Fibroblast of skin of left quadriceps (primary cell): Measurements from ENCODE around the gene PRKCQ.
"Not testable (repeated sequence)": the region's sequence is repeated elsewhere in the genome, so short reads cannot be mapped to it uniquely, and the experiment has no call there.

Experiments used
- DNase-seq, 2 experiments: peaks; one replicate each; pipeline ENCODE4 v3.0.0-alpha.2; 2013; ENCODE audit warnings: low read depth in 2 of 2

PRKCQ gene

GRCh38 chr10:6491841-6492609 is 88.1 kb downstream of the PRKCQ start:
- no peak for DNase-seq

DNA sequence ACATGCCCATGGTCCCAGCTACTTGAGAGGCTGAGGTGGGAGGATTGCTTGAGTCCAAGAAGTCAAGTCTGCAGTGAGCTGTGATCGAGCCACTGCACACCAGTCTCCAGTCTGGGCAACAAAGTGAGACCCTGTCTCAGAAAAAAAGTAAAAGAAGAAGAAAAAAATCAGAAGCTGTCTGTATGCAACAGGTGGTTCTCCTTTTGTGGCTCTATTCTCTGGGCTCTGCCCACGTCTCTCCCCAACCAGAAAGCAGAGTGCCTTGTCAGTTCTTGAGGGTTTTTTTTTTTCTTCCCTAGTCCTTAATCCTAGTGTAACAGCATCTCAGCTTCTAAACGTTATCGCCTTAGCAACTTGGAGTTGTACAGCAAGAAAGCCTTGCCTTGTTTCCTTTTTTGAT is 89.5 kb downstream of the PRKCQ start:
- DNase-seq = no peak

- no peak for DNase-seq
These were observed 92.2 kb downstream of the PRKCQ start for GRCh38 chr10:6487920-6488319.

DNA sequence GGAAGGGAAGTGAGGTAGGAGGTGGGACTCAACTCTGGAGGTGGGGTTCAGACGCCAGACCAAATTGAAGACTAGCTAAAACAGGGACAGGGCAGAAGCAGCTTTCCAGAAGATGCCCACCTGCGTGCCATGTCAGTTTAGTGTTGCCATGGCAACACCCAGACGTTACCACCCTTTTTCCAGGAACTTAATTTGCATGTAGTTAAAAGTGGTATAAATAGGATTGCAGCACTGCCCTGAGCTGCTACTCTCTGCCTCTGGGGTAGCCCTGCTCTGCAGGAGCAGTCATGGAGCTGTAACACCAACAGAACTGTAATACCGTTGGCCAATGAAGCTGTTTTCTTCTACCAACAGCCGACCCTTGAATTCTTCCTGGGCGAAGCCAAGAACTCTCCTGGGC is 93.8 kb downstream of the PRKCQ start:
- no peak for DNase-seq

DNA sequence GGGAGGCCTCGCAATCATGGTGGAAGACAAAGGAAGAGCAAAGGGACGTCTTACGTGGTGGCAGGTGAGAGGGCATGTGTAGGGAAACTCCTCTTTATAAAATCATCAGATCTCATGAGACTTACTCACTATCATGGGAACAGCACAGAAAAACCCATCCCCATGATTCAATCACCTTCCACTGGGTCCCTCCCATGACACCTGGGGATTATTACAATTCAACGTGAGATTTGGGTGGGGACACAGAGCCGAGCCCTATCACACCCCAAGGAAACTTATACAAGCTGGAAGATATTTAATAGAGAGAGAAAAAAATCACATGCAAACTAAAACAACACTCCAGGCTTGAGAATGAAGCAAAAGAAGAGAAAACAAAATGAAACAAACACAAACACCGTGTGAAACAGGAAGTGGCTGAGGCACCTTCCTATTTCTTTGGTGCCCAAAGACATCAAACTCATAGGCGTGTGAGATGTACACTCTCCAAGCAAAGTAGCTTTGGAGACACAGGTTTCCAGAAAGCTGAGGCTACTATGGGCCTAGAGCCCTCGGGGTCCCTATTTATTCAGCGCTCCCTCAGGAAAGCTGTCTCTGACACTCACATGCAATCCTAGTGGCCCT is 97.2 kb downstream of the PRKCQ start:
- no peak for DNase-seq

- no peak for DNase-seq
These were observed 101.4 kb downstream of the PRKCQ start for GRCh38 chr10:6478722-6479121.

GRCh38 chr10:6476989-6477388 is 103.1 kb downstream of the PRKCQ start:
- no peak for DNase-seq

DNA sequence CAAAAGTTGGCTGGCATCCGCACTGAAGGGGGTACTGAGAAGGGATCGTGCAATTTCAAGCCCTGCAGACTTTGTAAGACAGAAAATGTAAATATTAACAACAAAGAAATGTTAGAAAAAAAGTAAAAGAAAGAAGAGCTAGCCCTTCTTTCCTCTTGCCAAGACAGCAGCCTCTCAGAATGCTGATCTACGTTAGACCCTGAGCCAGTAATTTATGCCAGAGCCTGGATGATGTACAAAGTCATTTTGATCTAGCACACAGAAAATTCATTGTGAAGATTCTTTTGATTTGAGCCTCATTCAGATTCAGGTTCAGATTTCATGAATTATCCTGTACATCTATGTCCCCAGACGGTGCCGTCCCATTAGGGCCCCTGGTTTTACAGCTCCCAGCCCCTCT is 105.2 kb downstream of the PRKCQ start:
- DNase-seq = no peak

DNA sequence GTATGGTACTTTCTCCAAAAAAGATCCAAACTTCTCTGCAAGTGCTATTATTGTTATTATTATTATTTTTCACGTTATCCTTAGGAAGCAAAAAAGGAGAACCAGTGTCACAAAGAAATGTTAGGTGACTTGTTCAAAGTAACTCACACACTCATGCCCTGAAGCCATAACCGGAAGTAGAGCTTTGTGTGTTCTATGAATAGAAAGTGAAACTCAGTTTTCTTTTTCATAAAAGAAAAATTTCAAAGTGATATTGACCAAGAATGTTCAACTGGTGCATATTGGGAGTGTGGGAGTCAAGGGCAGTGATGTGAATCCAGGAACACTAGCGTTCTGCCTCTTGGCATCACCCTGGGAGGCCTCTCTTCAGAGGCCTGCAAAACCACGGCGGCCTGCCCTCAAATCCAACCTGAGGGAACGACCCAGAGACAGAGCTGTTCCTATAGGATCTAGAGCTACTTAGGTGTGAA is 106.1 kb downstream of the PRKCQ start:
- no peak for DNase-seq

- DNase-seq = no peak
These were observed 106.6 kb downstream of the PRKCQ start for GRCh38 chr10:6473430-6473829.

DNA sequence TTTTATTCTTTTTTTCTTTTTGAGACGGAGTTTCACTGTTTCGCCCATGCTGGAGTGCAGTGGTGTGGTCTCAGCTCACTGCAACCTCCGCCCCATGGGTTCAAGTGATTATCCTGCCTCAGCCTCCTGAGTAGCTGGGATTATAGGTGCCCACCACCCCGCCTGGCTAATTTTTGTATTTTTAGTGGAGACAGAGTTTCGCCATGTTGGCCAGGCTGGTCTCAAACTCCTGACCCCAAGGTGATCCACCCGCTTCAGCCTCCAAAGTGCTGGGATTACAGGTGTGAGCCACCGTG is 107.4 kb downstream of the PRKCQ start:
- DNase-seq = not testable (repeated sequence)

GRCh38 chr10:6470894-6471618 is 109.0 kb downstream of the PRKCQ start:
- DNase-seq = no peak

GRCh38 chr10:6469661-6470060 is 110.4 kb downstream of the PRKCQ start:
- no peak for DNase-seq

DNA sequence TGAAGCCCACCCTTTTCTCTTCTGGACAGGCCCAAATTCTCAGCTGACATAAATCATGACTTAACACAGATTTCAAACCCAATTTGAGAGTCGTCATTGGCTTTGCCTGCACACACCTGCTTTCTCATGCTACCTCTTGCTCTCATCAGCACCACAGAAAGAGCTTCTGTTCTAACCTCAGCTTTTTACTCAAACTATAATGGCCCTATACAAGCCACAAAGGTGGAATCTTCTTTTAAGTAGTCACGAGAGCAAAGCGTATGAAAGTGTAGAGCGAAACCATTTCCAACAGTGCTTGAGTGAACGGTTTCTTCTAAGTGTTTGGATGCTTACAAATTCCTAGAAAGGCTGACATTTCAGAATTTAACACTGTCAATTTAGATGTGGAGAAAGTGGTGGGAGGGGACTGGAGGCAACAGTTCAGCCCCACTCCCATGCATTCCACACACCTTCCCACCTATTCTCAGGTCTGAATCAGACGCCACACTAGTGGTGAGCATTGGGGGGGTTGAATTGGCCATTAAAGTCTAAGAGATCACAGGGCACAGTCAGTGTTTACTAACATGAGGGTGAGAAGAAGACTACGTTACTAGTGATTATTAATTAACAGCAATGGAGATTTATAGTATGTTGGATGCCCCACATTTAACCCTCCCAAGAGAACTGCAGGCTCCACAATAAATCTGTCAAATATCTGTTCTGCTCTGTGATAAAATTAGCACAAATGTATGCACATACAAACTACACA is 114.0 kb downstream of the PRKCQ start:
- DNase-seq = no peak

- no peak for DNase-seq
These were observed 114.6 kb downstream of the PRKCQ start for GRCh38 chr10:6465437-6465836.

DNA sequence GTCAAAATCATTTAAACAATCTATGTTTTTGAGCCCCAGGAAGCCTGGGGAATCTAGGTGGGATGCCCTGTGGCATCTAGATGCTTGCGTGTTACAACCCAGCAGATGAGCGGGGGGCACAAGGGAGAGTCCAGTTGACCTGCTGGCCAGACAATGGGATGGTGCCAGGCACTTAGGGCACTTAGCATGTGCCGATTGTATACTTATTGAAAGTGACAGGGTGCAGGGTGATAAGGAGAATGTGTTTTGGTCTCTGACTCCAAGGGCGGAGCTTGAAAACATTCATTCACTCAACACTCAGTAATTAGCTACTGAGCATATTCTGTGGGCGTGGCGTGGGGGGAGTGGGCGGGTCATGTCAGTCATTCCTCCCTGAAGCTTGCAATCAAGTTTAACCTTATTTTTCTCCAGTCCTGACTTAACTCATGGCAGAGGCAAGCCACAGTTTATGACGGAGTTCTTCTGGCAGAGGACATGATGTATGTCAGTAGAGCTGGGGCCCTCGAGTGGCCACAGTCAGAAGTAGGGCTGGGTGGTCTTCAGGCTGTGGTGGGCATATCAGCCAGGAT is 115.1 kb downstream of the PRKCQ start:
- no peak for DNase-seq

DNA sequence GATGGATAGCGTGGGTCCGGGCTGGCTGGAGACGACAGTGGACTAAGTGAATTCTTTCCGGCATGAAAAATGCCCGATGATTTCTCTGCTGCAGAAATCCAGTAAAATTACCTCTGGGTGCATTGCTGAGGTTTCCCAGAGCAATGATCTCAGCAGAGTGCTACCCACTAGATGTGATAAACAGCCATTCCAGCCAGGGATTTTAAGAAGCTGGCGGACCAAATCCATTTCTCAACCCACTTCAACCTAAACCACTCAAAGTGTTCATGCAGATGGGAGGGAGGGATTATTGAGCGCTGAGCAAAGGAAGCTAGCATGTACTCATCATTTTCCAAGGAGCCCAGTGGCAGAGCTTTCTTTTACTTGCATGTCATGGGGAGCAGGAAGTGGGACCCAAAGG is 116.7 kb downstream of the PRKCQ start:
- no peak for DNase-seq

- DNase-seq = no peak
These were observed 118.1 kb downstream of the PRKCQ start for GRCh38 chr10:6461961-6462360.

GRCh38 chr10:6460861-6461409 is 119.1 kb downstream of the PRKCQ start:
- DNase-seq = no peak

- DNase-seq = no peak
These were observed 121.3 kb downstream of the PRKCQ start for GRCh38 chr10:6458814-6459213.

DNA sequence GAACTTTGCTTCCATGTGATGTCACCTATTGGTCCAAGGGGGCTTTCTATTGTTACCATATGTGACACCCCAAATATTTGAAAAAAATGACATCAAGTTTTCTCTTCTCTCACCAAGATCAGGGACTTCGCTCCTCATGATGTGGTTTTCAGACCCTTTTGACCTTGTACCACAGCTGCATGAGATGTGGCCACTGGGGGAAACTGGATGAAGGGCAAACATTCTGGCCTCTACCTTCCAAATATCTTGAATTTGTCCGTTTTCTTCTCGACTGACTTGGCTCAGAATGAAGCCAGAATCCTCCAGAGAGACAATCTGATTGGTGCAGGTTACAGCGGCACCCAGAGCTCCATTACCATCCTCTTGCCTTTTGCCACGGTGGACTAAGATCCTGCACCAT is 122.7 kb downstream of the PRKCQ start:
- no peak for DNase-seq

GRCh38 chr10:6456067-6456466 is 124.0 kb downstream of the PRKCQ start:
- DNase-seq = no peak
